Measurements from ENCODE around the gene RAD51B.

DNA sequence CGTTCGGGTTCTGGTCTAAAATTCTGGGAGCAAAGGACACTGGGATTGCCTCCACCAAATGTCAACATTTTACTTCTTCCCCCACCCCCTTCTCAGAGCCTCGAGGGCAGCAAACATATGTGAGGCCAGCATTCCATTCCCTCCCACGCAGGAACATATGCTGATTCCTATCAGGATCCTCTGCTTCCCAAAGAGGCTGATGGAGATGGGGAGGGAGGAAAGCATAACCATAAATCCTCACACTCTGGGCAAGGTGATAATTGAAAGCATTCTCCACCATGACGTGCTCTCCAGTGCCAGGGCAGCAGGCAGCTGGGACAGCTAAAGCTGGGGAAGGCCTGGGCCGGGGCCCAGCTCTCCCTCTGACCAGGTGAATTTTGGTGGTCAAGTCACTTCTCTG, 578.2 kb downstream of the RAD51B start:
- TF ChIP-seq EP300 (IDR thresholded peaks at IDR 0.05), result no peak
- TF ChIP-seq, protein P1, sequence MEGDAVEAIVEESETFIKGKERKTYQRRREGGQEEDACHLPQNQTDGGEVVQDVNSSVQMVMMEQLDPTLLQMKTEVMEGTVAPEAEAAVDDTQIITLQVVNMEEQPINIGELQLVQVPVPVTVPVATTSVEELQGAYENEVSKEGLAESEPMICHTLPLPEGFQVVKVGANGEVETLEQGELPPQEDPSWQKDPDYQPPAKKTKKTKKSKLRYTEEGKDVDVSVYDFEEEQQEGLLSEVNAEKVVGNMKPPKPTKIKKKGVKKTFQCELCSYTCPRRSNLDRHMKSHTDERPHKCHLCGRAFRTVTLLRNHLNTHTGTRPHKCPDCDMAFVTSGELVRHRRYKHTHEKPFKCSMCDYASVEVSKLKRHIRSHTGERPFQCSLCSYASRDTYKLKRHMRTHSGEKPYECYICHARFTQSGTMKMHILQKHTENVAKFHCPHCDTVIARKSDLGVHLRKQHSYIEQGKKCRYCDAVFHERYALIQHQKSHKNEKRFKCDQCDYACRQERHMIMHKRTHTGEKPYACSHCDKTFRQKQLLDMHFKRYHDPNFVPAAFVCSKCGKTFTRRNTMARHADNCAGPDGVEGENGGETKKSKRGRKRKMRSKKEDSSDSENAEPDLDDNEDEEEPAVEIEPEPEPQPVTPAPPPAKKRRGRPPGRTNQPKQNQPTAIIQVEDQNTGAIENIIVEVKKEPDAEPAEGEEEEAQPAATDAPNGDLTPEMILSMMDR (IDR thresholded peaks at IDR 0.05), result no peak
- no peak for TF ChIP-seq POLR2AphosphoS5 (IDR thresholded peaks at IDR 0.05)
- no peak for TF ChIP-seq POLR2A (IDR thresholded peaks at IDR 0.05)
